IMR-90 (cell line): ENCODE results near the gene QKI. TPM values are rescaled to one million over a fixed set of nuclear protein-coding genes. Genes with fewer than 3 reads are reported as not detected.

Experiments
- ATAC-seq: fragments of 200-7000 bp; cut with Tn5 transposase; 2 replicates; pipeline ENCODE4 v1.9.1; 2020; ENCODE audit warnings: low read depth, mild to moderate bottlenecking, moderate library complexity
- BruUV-seq: library from RNA; stranded (reverse); fragments of 400-500 nt; replicated peaks from 2 replicates; lab custom pipeline; 2021; lab: Mats Ljungman, UMichigan
- CTCF ChIA-PET: fragments of 300-600 bp; formaldehyde crosslinking; extraction: SDS; loops from one replicate; lab custom pipeline; 2021; ENCODE audit warnings: antibody characterized with exemption; lab: Yijun Ruan, JAX
- POLR2A ChIA-PET: fragments of 300-600 bp; sonication (Branson Sonifier 250); formaldehyde crosslinking; loops from one replicate; lab custom pipeline; 2022; ENCODE audit warnings: antibody characterized with exemption; ENCODE audit not compliant: unreplicated experiment; lab: Charles Lee
- DNase-seq: peaks from one replicate; pipeline ENCODE4 v3.0.0; 2013
- H2AFZ ChIP-seq: replicated peaks from 2 replicates; pipeline ENCODE3; 2013; ENCODE audit warnings: low read length, mild to moderate bottlenecking; ENCODE audit not compliant: poor library complexity
- H2AK5ac ChIP-seq: 2 replicates; pipeline ENCODE4 v1.6.1; 2013; ENCODE audit warnings: low read depth, low read length, inconsistent platforms
- H2AK9ac ChIP-seq: replicated peaks from 2 replicates; pipeline ENCODE3; 2013; ENCODE audit warnings: mild to moderate bottlenecking, low read depth, low read length, moderate library complexity; ENCODE audit not compliant: poor library complexity
- H2BK120ac ChIP-seq: 2 replicates; pipeline ENCODE4 v1.6.1; 2013; ENCODE audit warnings: low read depth, low read length, inconsistent platforms
- H2BK15ac ChIP-seq: 3 replicates; pipeline ENCODE4 v1.6.1; 2013; ENCODE audit warnings: low read depth, low read length, inconsistent platforms
- H2BK20ac ChIP-seq: 2 replicates; pipeline ENCODE4 v1.6.1; 2013; ENCODE audit warnings: low read depth, mild to moderate bottlenecking, inconsistent platforms, low read length, moderate library complexity
- H2BK5ac ChIP-seq: 2 replicates; pipeline ENCODE4 v1.6.1; 2013; ENCODE audit warnings: mild to moderate bottlenecking, low read depth, low read length, inconsistent platforms; ENCODE audit not compliant: poor library complexity, severe bottlenecking
- H3K14ac ChIP-seq: replicated peaks from 2 replicates; pipeline ENCODE4 v1.6.1; 2013; ENCODE audit warnings: low read depth, low read length, inconsistent platforms
- H3K18ac ChIP-seq: 2 replicates; pipeline ENCODE4 v1.6.1; 2013; ENCODE audit warnings: low read depth, low read length, control low read depth
- H3K23ac ChIP-seq: 2 replicates; pipeline ENCODE4 v1.6.1; 2013; ENCODE audit warnings: low read depth, low read length, inconsistent platforms
- H3K27ac ChIP-seq: 2 replicates; pipeline ENCODE4 v1.5.1; 2013; ENCODE audit warnings: mild to moderate bottlenecking, control low read depth, low read length; ENCODE audit not compliant: insufficient read depth
- H3K27me3 ChIP-seq: 2 replicates; pipeline ENCODE4 v1.6.1; 2013; ENCODE audit warnings: low read length; ENCODE audit not compliant: control insufficient read depth, insufficient read depth
- H3K36me3 ChIP-seq: 2 replicates; pipeline ENCODE4 v1.6.1; 2013; ENCODE audit warnings: low read length, mixed read lengths; ENCODE audit not compliant: control insufficient read depth, insufficient read depth
- H3K4ac ChIP-seq: 2 replicates; pipeline ENCODE4 v1.6.1; 2013; ENCODE audit warnings: low read depth, low read length, inconsistent platforms
- H3K4me1 ChIP-seq: 2 replicates; pipeline ENCODE4 v1.6.1; 2013; ENCODE audit warnings: low read length, mixed read lengths; ENCODE audit not compliant: control insufficient read depth, insufficient read depth
- H3K4me2 ChIP-seq: 2 replicates; pipeline ENCODE4 v1.6.1; 2013; ENCODE audit warnings: low read depth, mild to moderate bottlenecking, control low read depth, low read length, moderate library complexity
- H3K4me3 ChIP-seq: 2 replicates; pipeline ENCODE4 v1.5.1; 2013; ENCODE audit warnings: low read depth, mild to moderate bottlenecking, control low read depth, low read length, moderate library complexity; ENCODE audit not compliant: insufficient read depth
- H3K56ac ChIP-seq: 2 replicates; pipeline ENCODE4 v1.6.1; 2013; ENCODE audit warnings: low read length, inconsistent platforms; ENCODE audit not compliant: insufficient read depth; ENCODE audit errors: extremely low read depth
- H3K79me1 ChIP-seq, 2 experiments: 2 replicates each; pipeline ENCODE4 v1.6.1; 2013; ENCODE audit warnings: low read length in 2 of 2, inconsistent platforms in 1 of 2, low read depth in 1 of 2
- H3K9ac ChIP-seq: 2 replicates; pipeline ENCODE4 v1.6.1; 2013; ENCODE audit warnings: low read depth, low read length, control low read depth
- H3K9me1 ChIP-seq: 2 replicates; pipeline ENCODE4 v1.6.1; 2013; ENCODE audit warnings: low read length, inconsistent platforms; ENCODE audit not compliant: insufficient read depth
- H3K9me3 ChIP-seq: 2 replicates; pipeline ENCODE4 v1.6.1; 2013; ENCODE audit warnings: low read length; ENCODE audit not compliant: control insufficient read depth, insufficient read depth
- H4K20me1 ChIP-seq: 2 replicates; pipeline ENCODE4 v1.6.1; 2013; ENCODE audit warnings: low read length, inconsistent platforms; ENCODE audit not compliant: insufficient read depth
- H4K5ac ChIP-seq: 2 replicates; pipeline ENCODE4 v1.6.1; 2013; ENCODE audit warnings: mild to moderate bottlenecking, low read depth, low read length, control low read depth
- H4K8ac ChIP-seq, 2 experiments: 2 replicates each; pipeline ENCODE4 v1.6.1; 2013; ENCODE audit warnings: low read depth in 2 of 2, low read length in 2 of 2, control low read depth in 1 of 2, inconsistent platforms in 1 of 2
- H4K91ac ChIP-seq: 2 replicates; pipeline ENCODE4 v1.6.1; 2013; ENCODE audit warnings: low read depth, low read length, inconsistent platforms; ENCODE audit not compliant: insufficient read depth
- BHLHE40 ChIP-seq: fragments of 150-350 bp; IDR thresholded peaks from 2 replicates; pipeline ENCODE4 v1.6.1; 2016; ENCODE audit warnings: mild to moderate bottlenecking, low read depth, low read length
- CEBPB ChIP-seq: IDR thresholded peaks from 2 replicates; pipeline ENCODE4 v1.6.1; 2012; ENCODE audit warnings: low read depth, low read length, improper control_type of control experiment
- CHD1 ChIP-seq: IDR thresholded peaks from 2 replicates; pipeline ENCODE4 v1.6.1; 2012; ENCODE audit warnings: low read depth, low read length, improper control_type of control experiment
- ELK1 ChIP-seq: fragments of 150-350 bp; IDR thresholded peaks from 2 replicates; pipeline ENCODE4 v1.6.1; 2016; ENCODE audit warnings: low read depth, mild to moderate bottlenecking, low read length, moderate library complexity, borderline replicate concordance
- FOS ChIP-seq: fragments of 150-350 bp; IDR thresholded peaks from 2 replicates; pipeline ENCODE4 v1.6.1; 2016; ENCODE audit warnings: low read depth, low read length
- MAFK ChIP-seq: IDR thresholded peaks from 2 replicates; pipeline ENCODE4 v1.6.1; 2012; ENCODE audit warnings: low read depth, low read length, improper control_type of control experiment
- MAZ ChIP-seq: IDR thresholded peaks from 2 replicates; pipeline ENCODE4 v1.6.1; 2012; ENCODE audit warnings: low read depth, mild to moderate bottlenecking, low read length, improper control_type of control experiment, moderate library complexity, borderline replicate concordance
- MXI1 ChIP-seq: IDR thresholded peaks from 2 replicates; pipeline ENCODE4 v1.6.1; 2012; ENCODE audit warnings: low read depth, mild to moderate bottlenecking, low read length, moderate library complexity, borderline replicate concordance
- NFE2L2 ChIP-seq: fragments of 150-350 bp; IDR thresholded peaks from 2 replicates; pipeline ENCODE4 v1.6.1; 2016; ENCODE audit warnings: low read depth, mild to moderate bottlenecking, low read length
- POLR2A ChIP-seq: IDR thresholded peaks from 2 replicates; pipeline ENCODE4 v1.6.1; 2012; ENCODE audit warnings: mild to moderate bottlenecking, low read depth, low read length
- RAD21 ChIP-seq: IDR thresholded peaks from 2 replicates; pipeline ENCODE4 v1.6.1; 2012; ENCODE audit warnings: low read length, improper control_type of control experiment
- RCOR1 ChIP-seq: IDR thresholded peaks from 2 replicates; pipeline ENCODE4 v1.6.1; 2012; ENCODE audit warnings: mild to moderate bottlenecking, low read length, improper control_type of control experiment; ENCODE audit not compliant: insufficient replicate concordance
- RFX5 ChIP-seq: IDR thresholded peaks from 2 replicates; pipeline ENCODE4 v1.8.0; 2012; ENCODE audit warnings: low read depth, mild to moderate bottlenecking, low read length, moderate library complexity
- USF2 ChIP-seq: fragments of 150-350 bp; IDR thresholded peaks from 2 replicates; pipeline ENCODE4 v1.6.1; 2017; ENCODE audit warnings: mild to moderate bottlenecking, antibody characterized with exemption, low read length, low read depth
- WGBS, 2 experiments: methylation state at CpG; one replicate each; pipeline versions ENCODE4 v1.1.5 to v1.1.7; 2013; ENCODE audit warnings: missing lambda C conversion rate in 2 of 2; ENCODE audit not compliant: insufficient read length in 1 of 2; ENCODE audit errors: extremely low coverage in 2 of 2; 5-methylcytosine and 5-hydroxymethylcytosine counted together
- dilution Hi-C: fragments of 300-500 bp; cut with HindIII; formaldehyde crosslinking; loops from one replicate; pipeline ENCODE4 v1.14.3; 2018; ENCODE audit warnings: low sequenced_read_pairs; ENCODE audit not compliant: unreplicated experiment
- in situ Hi-C: fragments of 300-500 bp; cut with MboI; formaldehyde crosslinking; loops from 3 replicates; pipeline ENCODE4 v1.14.3; 2019; ENCODE audit warnings: low sequenced_read_pairs, inconsistent platforms, mixed read lengths
- intact Hi-C: fragments of 100-400 bp; cut with micrococcal nuclease; formaldehyde crosslinking; loops from 2 replicates; pipeline ENCODE4 v1.10.0; 2022
- polyA plus RNA-seq, 3 experiments: library from polyadenylated mRNA; depleted of rRNA; stranded (reverse); fragments of >200 nt; gene quantifications; 2 replicates each; pipeline ENCODE4 v1.2.3, GENCODE V29; 2012; ENCODE audit warnings: low replicate concordance in 1 of 3
- total RNA-seq: library from RNA; depleted of rRNA; stranded (reverse); fragments of >200 nt; gene quantifications from 2 replicates; pipeline ENCODE4 v1.2.3, GENCODE V29; 2012

QKI gene
- total and polyA plus RNA-seq, 2 of the 4 experiments (the other 2 are of a cell fraction), result 112 to 232 TPM

GRCh38 chr6:163394659-163395058, 19.9 kb upstream of the QKI start:
- H2AK5ac ChIP-seq, result no peak overlapping the region
- H3K14ac ChIP-seq, result no peak overlapping the region
- no peak overlapping the region for H3K9ac ChIP-seq
- no peaks in the 10 kb centered on the region for H4K20me1 ChIP-seq
- no peak overlapping the region for H2BK5ac ChIP-seq
- H2BK20ac ChIP-seq, result no peak overlapping the region
- H3K9me1 ChIP-seq, result no peaks in the 10 kb centered on the region
- ATAC-seq (no peak), DNase-seq (no peak)
- H3K4me2 ChIP-seq, result no peak overlapping the region
- H4K5ac ChIP-seq, result no peak overlapping the region
- H2AK9ac ChIP-seq, result no peak overlapping the region
- ChIA-PET CTCF (no interaction called here), POLR2A (no interaction called here)
- no peak overlapping the region for H4K91ac ChIP-seq
- no peak overlapping the region for H4K8ac ChIP-seq
- no peak overlapping the region for H3K27ac ChIP-seq
- H2BK120ac ChIP-seq, result no peak overlapping the region
- peaks cover 3% of the 10 kb centered on the region for H3K4me1 ChIP-seq
- no peak overlapping the region for H3K18ac ChIP-seq
- no peak overlapping the region for H2BK15ac ChIP-seq
- H3K4ac ChIP-seq, result no peak overlapping the region
- no peaks in the 10 kb centered on the region for H3K79me1 ChIP-seq
- no peak overlapping the region for H3K56ac ChIP-seq
- no peak overlapping the region for H3K23ac ChIP-seq
- no CpG with 5 or more reads among the region's 4 CpGs for WGBS, 2 experiments
- H3K4me3 ChIP-seq, result no peak overlapping the region
- no peak overlapping the region for H2AFZ ChIP-seq
- BruUV-seq, result no TSS peak
- dilution Hi-C loops, result no loop called here
- H3K27me3 ChIP-seq, result no peaks in the 10 kb centered on the region
- in situ Hi-C loops, result no loop called here
- TF ChIP-seq RFX5, result no peak
- TF ChIP-seq MAFK, result no peak
- no peak for TF ChIP-seq ELK1
- TF ChIP-seq MAZ, result no peak
- no peak for TF ChIP-seq RAD21
- no peak for TF ChIP-seq BHLHE40
- TF ChIP-seq MXI1, result no peak
- TF ChIP-seq CHD1, result no peak
- TF ChIP-seq CEBPB, result no peak
- no peak for TF ChIP-seq RCOR1
- no peak for TF ChIP-seq NFE2L2
- TF ChIP-seq USF2, result no peak
- TF ChIP-seq FOS, result no peak
- TF ChIP-seq POLR2A, result no peak
- intact Hi-C loops, result no loop called here
- no peaks in the 10 kb centered on the region for H3K9me3 ChIP-seq
- no peaks in the 10 kb centered on the region for H3K36me3 ChIP-seq
